Prostate gland (tissue), 2 donors: ENCODE results near the gene COL12A1. TPM values are rescaled to one million over a fixed set of nuclear protein-coding genes. Genes with fewer than 3 reads are reported as not detected.

Experiments
- DNase-seq: peaks from one replicate; pipeline ENCODE4 v3.0.0-alpha.2; 2019; ENCODE audit warnings: low spot score
- H3K27ac ChIP-seq, 2 donors: fragments of 200-600 bp; sonication (generic); 2 replicates each; pipeline ENCODE4 v1.5.1; 2017 to 2019
- H3K27me3 ChIP-seq: fragments of 200-600 bp; sonication (generic); replicated peaks from 2 replicates; pipeline ENCODE4 v1.5.1; 2019; ENCODE audit not compliant: insufficient read depth
- H3K36me3 ChIP-seq, 2 donors: fragments of 200-600 bp; sonication (generic); 1 replicate in 1 of 2; 2 replicates in 1 of 2; pipeline versions ENCODE4 v1.5.1 to v1.8.1; 2017 to 2019
- H3K4me1 ChIP-seq: fragments of 200-600 bp; sonication (generic); replicated peaks from 2 replicates; pipeline ENCODE4 v1.5.1; 2019
- H3K4me3 ChIP-seq, 2 donors: fragments of 200-600 bp; sonication (generic); 2 replicates each; pipeline ENCODE4 v1.5.1; 2017 to 2019
- H3K9me3 ChIP-seq: fragments of 200-600 bp; sonication (generic); 2 replicates; pipeline ENCODE4 v1.5.1; 2017
- CTCF ChIP-seq, 4 experiments: fragments of 200-600 bp in 2 of 4; fragments of 450-650 bp in 2 of 4; sonication (generic) in 2 of 4; IDR thresholded peaks; 1 replicate in 3 of 4; 2 replicates in 1 of 4; pipeline ENCODE4 v1.5.1; 2016 to 2019; ENCODE audit warnings: antibody characterized with exemption in 4 of 4, mild to moderate bottlenecking in 2 of 4, moderate library complexity in 2 of 4
- POLR2A ChIP-seq: fragments of 450-650 bp; IDR thresholded peaks from one replicate; pipeline ENCODE4 v1.6.1; 2016; ENCODE audit warnings: antibody characterized with exemption, mild to moderate bottlenecking
- POLR2AphosphoS5 ChIP-seq: sonication (generic); formaldehyde crosslinking; IDR thresholded peaks from one replicate; pipeline ENCODE4 v1.6.1; 2017; ENCODE audit warnings: antibody characterized with exemption
- whole genome bisulfite sequencing: methylation state at CpG from one replicate; pipeline ENCODE4 v1.1.5; 2018; 5-methylcytosine and 5-hydroxymethylcytosine counted together
- intact Hi-C: fragments of 100-400 bp; cut with DNase I; formaldehyde crosslinking; loops from one replicate; pipeline ENCODE4 v1.14.2; 2022
- total RNA-seq, 2 donors: library from RNA; depleted of rRNA; stranded (reverse); fragments of >200 nt; gene quantifications; one replicate each; pipeline ENCODE4 v1.1.0, GENCODE V29; 2016

Gene COL12A1
- total RNA-seq, 2 donors from 2014 or later: 8.6 to 40.6 TPM

DNA sequence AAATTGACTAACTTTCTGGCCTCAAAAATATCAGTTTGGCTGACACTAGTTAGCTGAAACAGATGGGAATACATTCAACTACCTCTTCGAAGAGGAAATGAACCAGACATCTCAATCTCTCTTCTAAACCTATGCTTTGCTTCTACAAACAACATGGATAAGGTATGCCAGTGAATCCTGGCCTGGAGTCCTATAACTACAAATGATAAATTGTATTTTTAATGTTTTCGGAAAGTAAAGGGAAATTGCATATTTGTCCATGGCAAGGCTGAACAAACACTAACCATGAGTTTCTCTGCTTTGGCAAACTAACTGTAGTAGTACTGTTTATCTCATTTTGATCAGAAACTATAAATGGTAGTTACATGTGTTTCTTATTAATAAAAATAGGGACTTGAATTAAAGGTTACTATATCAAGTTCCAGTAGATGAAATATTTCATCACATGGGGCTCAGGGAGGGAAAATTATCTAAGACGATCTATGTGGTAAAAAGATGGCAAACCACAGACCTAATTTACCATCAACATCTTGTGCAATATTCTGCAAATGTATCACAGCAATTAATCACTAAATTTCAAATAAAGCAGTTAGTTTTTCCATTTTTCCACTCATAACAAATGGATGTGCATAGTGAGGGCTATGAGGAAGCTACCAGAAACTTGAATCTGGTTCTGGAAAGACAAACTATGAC lies 76.8 kb downstream of the COL12A1 start:
- no peak overlapping the region for H3K27ac ChIP-seq
- TF ChIP-seq POLR2AphosphoS5 (no peak), POLR2A (no peak), CTCF (IDR thresholded peaks at IDR 0.05) (no peak)
- no peaks in the 10 kb centered on the region for H3K9me3 ChIP-seq
- H3K4me1 ChIP-seq: no peaks in the 10 kb centered on the region
- H3K4me3 ChIP-seq: no peak overlapping the region
- intact Hi-C loops: no loop called here
- WGBS: 26% methylated on average over 3 of the region's 3 CpGs
- no peaks in the 10 kb centered on the region for H3K36me3 ChIP-seq
- DNase-seq: no peak
- H3K27me3 ChIP-seq: no peaks in the 10 kb centered on the region

DNA sequence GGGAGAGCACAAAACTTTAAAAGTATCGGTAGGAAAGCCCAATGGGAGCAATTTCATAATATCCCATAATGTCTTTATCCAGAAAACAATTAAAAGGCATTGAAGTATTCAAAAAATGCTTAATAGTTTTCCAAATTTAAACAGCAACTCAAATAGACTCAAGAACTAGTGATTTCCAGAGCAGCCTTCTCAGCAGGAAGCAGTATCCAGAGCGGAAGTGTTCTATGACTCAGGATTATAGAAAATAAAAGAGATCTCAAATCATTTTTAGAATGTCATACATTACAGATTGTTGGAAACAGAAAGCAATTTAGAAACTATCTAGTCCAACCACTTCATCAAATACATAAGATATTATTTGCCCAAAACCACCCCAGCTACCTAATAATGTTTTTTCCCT lies 79.3 kb downstream of the COL12A1 start:
- H3K4me1 ChIP-seq: no peaks in the 10 kb centered on the region
- no peak for DNase-seq
- H3K27ac ChIP-seq: no peak overlapping the region
- no peak for TF ChIP-seq POLR2A
- no peak for TF ChIP-seq CTCF (IDR thresholded peaks at IDR 0.05)
- TF ChIP-seq POLR2AphosphoS5: no peak
- no peak overlapping the region for H3K4me3 ChIP-seq
- H3K27me3 ChIP-seq: no peaks in the 10 kb centered on the region
- WGBS: 77% methylated on average over 2 of the region's 2 CpGs
- intact Hi-C loops: no loop called here
- H3K36me3 ChIP-seq: no peaks in the 10 kb centered on the region
- H3K9me3 ChIP-seq: no peaks in the 10 kb centered on the region

GRCh38 chr6:75124983-75125382 lies 80.9 kb downstream of the COL12A1 start:
- 90% methylated on average over 2 of the region's 2 CpGs for WGBS

DNA sequence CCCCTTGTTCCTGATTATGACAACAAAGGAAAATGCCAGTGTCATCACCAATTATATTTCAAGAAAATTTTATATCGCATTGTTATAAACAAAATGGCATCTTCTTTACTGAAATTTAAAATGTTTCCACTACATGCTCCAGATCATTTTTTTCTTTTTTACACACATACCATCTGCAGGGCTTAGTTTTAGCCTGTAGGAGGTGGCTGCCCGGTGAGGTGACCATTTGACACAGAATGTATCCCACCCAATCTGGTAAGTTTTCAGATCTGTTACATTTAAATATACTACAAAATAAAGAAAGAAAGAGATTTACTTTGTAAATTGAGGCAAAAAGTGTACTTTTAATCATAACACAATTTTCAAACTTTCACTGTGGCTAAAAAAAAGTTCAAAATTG lies 81.8 kb downstream of the COL12A1 start:
- H3K27ac ChIP-seq: no peak overlapping the region
- intact Hi-C loops: no loop called here
- no peaks in the 10 kb centered on the region for H3K4me1 ChIP-seq
- H3K9me3 ChIP-seq: no peaks in the 10 kb centered on the region
- no peak for TF ChIP-seq POLR2A
- TF ChIP-seq POLR2AphosphoS5: no peak
- TF ChIP-seq CTCF (IDR thresholded peaks at IDR 0.05): no peak
- DNase-seq: no peak
- 46% methylated on average over 2 of the region's 2 CpGs for WGBS
- H3K27me3 ChIP-seq: no peaks in the 10 kb centered on the region
- no peak overlapping the region for H3K4me3 ChIP-seq
- no peaks in the 10 kb centered on the region for H3K36me3 ChIP-seq

More at GRCh38 chr6:75124983-75125382, 80.9 kb downstream of the COL12A1 start:
- Histone ChIP-seq H3K36me3 (no peaks in the 10 kb centered on the region), H3K4me3 (no peak overlapping the region), H3K9me3 (no peaks in the 10 kb centered on the region), H3K27me3 (no peaks in the 10 kb centered on the region), H3K27ac (no peak overlapping the region), H3K4me1 (no peaks in the 10 kb centered on the region)
- no peak for TF ChIP-seq CTCF (IDR thresholded peaks at IDR 0.05)
- TF ChIP-seq POLR2AphosphoS5: no peak
- no peak for TF ChIP-seq POLR2A
- intact Hi-C loops: no loop called here
- DNase-seq: no peak

DNA sequence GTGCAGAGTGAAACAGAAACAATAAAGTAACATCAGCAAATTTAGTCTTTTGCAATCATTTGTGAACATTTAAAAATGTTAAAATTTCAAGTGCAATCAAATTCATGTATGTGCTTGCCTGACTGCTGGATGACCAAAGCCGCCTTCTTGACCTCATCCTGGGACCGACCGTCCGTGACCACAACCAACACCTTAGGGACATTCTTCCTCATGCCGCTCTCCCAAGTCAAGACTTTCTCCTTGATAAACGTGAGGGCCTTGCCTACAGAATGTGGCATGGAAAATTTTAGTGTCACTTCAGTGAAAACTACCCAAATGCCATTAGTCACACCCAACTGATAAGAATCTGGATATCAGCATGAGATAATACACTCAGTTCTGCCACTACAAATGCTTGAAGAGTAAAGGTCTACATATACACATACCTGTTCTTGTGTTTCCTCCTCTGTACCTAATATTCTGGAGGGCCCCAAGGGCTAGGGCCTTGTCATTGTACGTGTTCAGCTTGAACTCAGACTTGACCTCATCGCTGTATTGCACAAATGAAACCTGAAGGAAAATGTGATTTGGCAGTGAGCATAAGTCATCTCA lies 86.8 kb downstream of the COL12A1 start:
- no peak overlapping the region for H3K27ac ChIP-seq
- H3K4me1 ChIP-seq: no peaks in the 10 kb centered on the region
- intact Hi-C loops: no loop called here
- H3K9me3 ChIP-seq: no peaks in the 10 kb centered on the region
- no peak for DNase-seq
- TF ChIP-seq POLR2AphosphoS5 (no peak), POLR2A (no peak), CTCF (IDR thresholded peaks at IDR 0.05) (no peak)
- H3K36me3 ChIP-seq: no peaks in the 10 kb centered on the region
- no peaks in the 10 kb centered on the region for H3K27me3 ChIP-seq
- WGBS: 92% methylated on average over 8 of the region's 8 CpGs
- no peak overlapping the region for H3K4me3 ChIP-seq
